Stomach smooth muscle (tissue), 2 donors: Measurements from ENCODE around the gene ALDOA.
"Not testable (repeated sequence)": the region's sequence is repeated elsewhere in the genome, so short reads cannot be mapped to it uniquely, and the experiment has no call there.

ENCODE experiments used
- H3K27ac ChIP-seq: one replicate; pipeline ENCODE4 v1.7.0; 2013; ENCODE audit warnings: mild to moderate bottlenecking, low read length, inconsistent platforms
- H3K27me3 ChIP-seq, 2 donors: one replicate each; pipeline ENCODE4 v1.7.0; 2013; ENCODE audit warnings: low read length in 2 of 2; ENCODE audit not compliant: insufficient read depth in 2 of 2, control insufficient read depth in 1 of 2
- H3K36me3 ChIP-seq, 2 donors: one replicate each; pipeline ENCODE4 v1.7.0; 2013; ENCODE audit warnings: low read length in 2 of 2; ENCODE audit not compliant: control insufficient read depth in 2 of 2, insufficient read depth in 2 of 2
- H3K4me1 ChIP-seq: one replicate; pipeline ENCODE4 v1.7.0; 2013; ENCODE audit warnings: low read length; ENCODE audit not compliant: control insufficient read depth, insufficient read depth
- H3K4me3 ChIP-seq, 2 donors: one replicate each; pipeline ENCODE4 v1.7.0; 2013; ENCODE audit warnings: low read length in 2 of 2
- H3K9ac ChIP-seq, 2 donors: one replicate each; pipeline ENCODE4 v1.7.0; 2013; ENCODE audit warnings: low read length in 2 of 2, mild to moderate bottlenecking in 1 of 2
- H3K9me3 ChIP-seq, 2 donors: one replicate each; pipeline ENCODE4 v1.7.0; 2013; ENCODE audit warnings: low read length in 2 of 2; ENCODE audit not compliant: control insufficient read depth in 2 of 2
- donor health status: healthy.
- donor health status: Pancreatic carcinoma.

ALDOA gene

DNA sequence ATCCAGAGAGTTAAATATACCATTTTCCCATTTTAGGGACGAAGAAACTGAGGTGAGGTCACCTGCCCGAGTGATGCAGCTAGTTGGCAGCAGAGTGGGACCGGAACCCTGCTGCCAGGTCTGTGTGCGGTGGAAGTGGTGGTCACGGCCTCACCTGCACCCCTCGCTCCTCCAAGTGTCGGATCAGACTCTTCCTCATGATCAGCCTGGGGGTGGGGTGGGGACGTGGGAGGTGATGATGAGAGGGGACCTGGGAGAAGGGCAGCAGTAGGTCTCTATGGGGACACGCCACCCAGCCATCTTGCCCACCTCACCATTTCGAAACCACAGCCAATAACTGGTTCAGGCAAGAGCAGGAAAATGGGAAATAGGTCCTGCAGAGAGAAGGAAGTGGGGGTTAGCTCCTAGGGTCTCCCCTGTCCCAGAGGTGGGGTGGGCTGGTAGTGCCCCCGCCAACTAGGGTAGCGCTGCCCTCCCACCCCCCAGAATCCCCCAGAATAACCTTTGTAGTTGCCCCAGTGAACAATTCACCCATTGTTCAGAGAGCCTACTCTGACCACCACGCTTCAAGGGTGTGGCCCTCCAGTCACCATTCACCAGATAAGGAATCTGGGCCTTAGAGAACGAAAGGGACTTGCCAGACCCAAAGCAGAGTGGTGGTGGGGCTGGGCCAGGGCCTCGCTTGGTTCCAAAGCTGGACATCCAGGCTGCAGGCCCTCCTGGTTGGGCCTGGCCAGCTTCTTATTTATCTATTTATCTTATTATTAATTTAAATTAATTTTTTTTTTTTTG is 42.7 kb downstream of the ALDOA start:
- H3K4me1 ChIP-seq, result peaks cover 1% of the 10 kb centered on the region
- no peak overlapping the region for H3K9ac ChIP-seq
- no peaks in the 10 kb centered on the region for H3K27me3 ChIP-seq
- H3K4me3 ChIP-seq, result no peak overlapping the region
- no peaks in the 10 kb centered on the region for H3K9me3 ChIP-seq
- no peak overlapping the region for H3K27ac ChIP-seq
- H3K36me3 ChIP-seq, result peaks cover 9 to 18% of the 10 kb centered on the region in 2 donors

DNA sequence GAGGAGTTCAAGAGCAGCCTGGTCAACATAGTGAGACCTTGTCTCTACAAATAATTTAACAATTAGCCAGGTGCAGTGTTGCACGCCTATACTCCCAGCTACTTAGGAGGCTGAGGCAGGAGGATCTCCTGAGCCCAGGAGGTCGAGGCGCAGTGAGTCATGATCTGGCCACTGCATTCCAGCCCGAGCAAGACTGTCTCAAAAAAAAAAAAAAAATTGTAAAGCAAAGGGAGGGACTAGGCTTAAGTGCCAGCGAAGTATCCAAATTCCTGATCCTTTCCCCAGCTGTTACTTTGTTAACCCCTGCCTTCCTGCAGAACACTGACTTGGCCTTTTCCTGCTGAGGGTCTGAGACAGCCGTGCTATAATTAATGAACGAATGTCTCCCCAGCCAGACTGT is 45.1 kb downstream of the ALDOA start:
- Histone ChIP-seq H3K36me3 (peaks cover 6 to 15% of the 10 kb centered on the region in 2 donors), H3K27ac (no peak overlapping the region), H3K27me3 (no peaks in the 10 kb centered on the region), H3K4me3 (no peak overlapping the region), H3K9me3 (no peaks in the 10 kb centered on the region), H3K4me1 (peaks cover 5% of the 10 kb centered on the region), H3K9ac (no peak overlapping the region)

DNA sequence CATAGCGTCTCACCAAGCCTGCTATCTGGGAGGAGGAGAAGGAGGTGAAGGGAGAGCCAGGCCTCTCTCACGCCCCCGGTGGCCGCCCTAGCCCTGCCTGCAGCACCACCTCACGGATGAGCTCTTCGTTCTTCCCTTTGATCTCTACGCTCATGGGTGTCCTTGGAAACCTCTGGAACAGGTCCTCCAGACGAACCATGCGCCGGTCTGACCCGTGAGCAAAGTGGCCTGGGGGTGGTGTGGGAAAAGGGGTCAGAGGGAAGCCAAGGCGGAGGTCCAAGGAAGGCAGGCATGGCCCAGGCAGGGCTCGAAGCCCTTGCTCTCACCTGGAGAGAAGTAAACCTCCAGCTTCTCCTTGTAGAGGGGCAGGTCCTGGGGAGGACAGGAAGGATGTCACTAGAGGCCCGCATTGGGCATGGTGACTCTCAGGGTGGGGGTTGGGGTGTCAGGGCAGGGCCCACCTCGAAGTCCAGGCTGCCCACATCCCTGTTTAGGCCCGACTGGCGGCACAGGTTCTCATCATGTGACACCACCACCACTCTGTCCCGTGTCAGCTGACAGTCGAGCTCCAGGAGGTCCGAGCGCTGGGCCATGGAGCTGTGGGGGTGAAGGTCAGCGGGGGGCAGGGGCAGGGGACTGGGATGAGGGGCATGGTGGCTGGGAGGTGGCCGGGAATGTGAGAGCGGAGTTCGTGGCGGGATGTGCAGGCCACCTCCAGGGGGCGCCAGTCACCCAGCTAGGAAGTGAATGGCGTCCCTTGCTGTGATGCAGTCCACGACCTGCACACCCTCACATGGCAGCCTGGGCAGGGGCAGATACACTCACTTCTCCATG is 46.9 kb downstream of the ALDOA start:
- Histone ChIP-seq H3K9ac (no peak overlapping the region), H3K4me1 (peaks cover 5% of the 10 kb centered on the region), H3K36me3 (peaks cover 14 to 23% of the 10 kb centered on the region in 2 donors)

DNA sequence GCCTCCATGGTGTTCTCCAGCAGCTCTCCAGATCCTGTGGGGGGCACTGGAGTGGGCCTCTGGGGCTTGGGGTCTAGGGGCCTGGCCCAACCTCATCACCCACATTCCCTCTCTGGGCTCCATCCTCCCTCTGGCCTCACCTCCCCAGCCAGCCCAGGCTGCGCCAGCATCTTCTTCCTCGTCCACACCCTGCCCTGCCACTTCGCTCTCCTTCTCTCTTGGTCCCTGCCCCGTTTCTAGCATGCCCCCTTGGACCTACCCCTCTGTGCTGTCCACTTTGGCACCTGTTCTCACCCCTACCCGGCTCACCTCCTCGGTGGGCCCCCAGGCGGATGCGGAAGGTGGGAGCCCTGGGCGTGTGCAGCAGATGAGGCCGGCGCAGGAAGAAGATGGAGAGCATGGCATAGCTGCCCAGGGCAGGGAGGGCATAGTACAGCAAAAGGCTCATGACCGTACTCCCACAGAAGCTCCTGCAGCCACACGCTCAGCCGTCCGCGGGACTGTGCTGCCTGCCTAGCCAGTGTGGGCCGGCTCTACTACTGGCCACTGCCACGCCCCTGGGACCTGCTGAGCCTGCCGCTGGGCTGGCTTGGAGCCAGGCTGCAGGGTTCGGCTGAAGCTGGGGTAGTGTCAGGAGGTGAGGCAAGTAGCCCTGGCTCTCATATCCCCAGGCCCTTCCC is 47.6 kb downstream of the ALDOA start, which contains the start of gene GDPD3:
TSS of gene GDPD3 (minus strand) at position 507 of the 680 bp plus-strand sequence. CDS start at position 448, 59 bp downstream.
- Histone ChIP-seq H3K36me3 (peaks cover 18 to 29% of the 10 kb centered on the region in 2 donors), H3K9ac (no peak within 1 kb of the TSS), H3K27ac (no peak within 1 kb of the TSS), H3K27me3 (no peaks in the 10 kb centered on the region), H3K4me3 (no peak within 1 kb of the TSS), H3K4me1 (peaks cover 5% of the 10 kb centered on the region), H3K9me3 (no peaks in the 10 kb centered on the region)

More for the DNA sequence above, 46.9 kb downstream of the ALDOA start:
- Histone ChIP-seq H3K9me3 (no peaks in the 10 kb centered on the region), H3K27me3 (no peaks in the 10 kb centered on the region), H3K27ac (no peak overlapping the region), H3K4me3 (no peak overlapping the region)

DNA sequence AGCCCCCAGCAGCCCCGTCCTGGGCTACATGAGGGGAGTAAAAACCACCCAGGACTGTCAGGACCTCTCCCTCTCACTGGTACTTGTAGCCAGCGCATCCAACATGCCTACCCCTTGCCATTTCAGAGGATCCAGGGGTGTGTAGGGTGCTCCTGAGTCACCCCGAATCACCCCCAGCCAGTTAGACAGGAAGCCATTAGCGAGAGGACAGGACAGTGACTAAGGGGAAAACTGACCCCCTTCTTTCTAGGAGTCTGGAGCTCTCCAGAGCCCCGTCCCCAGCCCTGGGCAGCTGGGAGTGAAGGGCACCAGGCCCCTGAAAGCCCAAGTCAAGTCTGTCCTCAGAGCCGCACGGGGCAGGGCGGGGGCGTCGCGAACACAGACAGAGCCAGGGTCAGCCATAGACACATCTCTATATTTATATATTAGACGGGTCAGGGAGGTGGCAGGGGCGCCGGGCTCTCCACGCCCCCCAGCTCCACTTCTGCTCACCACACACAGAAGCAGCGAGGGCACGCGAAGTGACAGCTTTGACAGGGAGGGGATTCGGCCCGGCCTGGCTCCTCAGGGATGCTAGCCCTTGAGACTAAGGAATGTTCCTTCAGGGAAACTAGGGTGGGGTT is 48.3 kb downstream of the ALDOA start:
- peaks cover 18 to 35% of the 10 kb centered on the region in 2 donors for H3K36me3 ChIP-seq
- H3K4me1 ChIP-seq, result peaks cover 5% of the 10 kb centered on the region
- H3K27ac ChIP-seq, result no peak overlapping the region
- no peaks in the 10 kb centered on the region for H3K27me3 ChIP-seq
- no peaks in the 10 kb centered on the region for H3K9me3 ChIP-seq
- no peak overlapping the region for H3K9ac ChIP-seq
- no peak overlapping the region for H3K4me3 ChIP-seq

GRCh38 chr16:30114411-30114810 is 48.9 kb downstream of the ALDOA start:
- Histone ChIP-seq H3K9ac (no peak overlapping the region), H3K36me3 (peaks cover 20 to 39% of the 10 kb centered on the region in 2 donors), H3K27me3 (no peaks in the 10 kb centered on the region), H3K9me3 (no peaks in the 10 kb centered on the region), H3K4me1 (peaks cover 5% of the 10 kb centered on the region), H3K4me3 (no peak overlapping the region), H3K27ac (no peak overlapping the region)

DNA sequence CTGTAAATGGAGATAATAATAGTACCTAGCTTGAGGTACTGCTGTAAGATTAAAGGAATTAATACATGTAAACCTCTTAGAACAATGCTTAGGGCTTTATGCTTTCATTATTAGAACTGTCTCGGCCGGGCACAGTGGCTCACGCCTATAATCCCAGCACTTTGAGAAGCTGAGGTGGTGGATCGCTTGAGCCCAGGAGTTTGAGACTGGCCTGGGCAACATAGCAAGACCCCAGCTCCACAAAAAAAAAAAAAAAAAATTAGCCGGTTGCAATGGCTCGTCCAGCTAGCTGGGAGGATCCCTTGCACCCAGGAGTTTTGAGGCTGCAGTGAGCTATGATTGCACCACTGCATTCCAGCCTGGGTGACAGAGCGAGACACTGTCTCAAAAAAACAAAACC is 49.3 kb downstream of the ALDOA start:
- not testable (repeated sequence) for H3K27me3 ChIP-seq, H3K9ac ChIP-seq, H3K9me3 ChIP-seq, H3K4me3 ChIP-seq, H3K27ac ChIP-seq, H3K4me1 ChIP-seq
- peaks cover 23 to 40% of the 10 kb centered on the region in 2 donors for H3K36me3 ChIP-seq

GRCh38 chr16:30115238-30115637 is 49.7 kb downstream of the ALDOA start:
- H3K4me1 ChIP-seq, result peaks cover 5% of the 10 kb centered on the region
- peaks cover 23 to 40% of the 10 kb centered on the region in 2 donors for H3K36me3 ChIP-seq
- no peaks in the 10 kb centered on the region for H3K9me3 ChIP-seq
- no peak overlapping the region for H3K4me3 ChIP-seq
- no peak overlapping the region for H3K27ac ChIP-seq
- no peak overlapping the region for H3K9ac ChIP-seq
- no peaks in the 10 kb centered on the region for H3K27me3 ChIP-seq

DNA sequence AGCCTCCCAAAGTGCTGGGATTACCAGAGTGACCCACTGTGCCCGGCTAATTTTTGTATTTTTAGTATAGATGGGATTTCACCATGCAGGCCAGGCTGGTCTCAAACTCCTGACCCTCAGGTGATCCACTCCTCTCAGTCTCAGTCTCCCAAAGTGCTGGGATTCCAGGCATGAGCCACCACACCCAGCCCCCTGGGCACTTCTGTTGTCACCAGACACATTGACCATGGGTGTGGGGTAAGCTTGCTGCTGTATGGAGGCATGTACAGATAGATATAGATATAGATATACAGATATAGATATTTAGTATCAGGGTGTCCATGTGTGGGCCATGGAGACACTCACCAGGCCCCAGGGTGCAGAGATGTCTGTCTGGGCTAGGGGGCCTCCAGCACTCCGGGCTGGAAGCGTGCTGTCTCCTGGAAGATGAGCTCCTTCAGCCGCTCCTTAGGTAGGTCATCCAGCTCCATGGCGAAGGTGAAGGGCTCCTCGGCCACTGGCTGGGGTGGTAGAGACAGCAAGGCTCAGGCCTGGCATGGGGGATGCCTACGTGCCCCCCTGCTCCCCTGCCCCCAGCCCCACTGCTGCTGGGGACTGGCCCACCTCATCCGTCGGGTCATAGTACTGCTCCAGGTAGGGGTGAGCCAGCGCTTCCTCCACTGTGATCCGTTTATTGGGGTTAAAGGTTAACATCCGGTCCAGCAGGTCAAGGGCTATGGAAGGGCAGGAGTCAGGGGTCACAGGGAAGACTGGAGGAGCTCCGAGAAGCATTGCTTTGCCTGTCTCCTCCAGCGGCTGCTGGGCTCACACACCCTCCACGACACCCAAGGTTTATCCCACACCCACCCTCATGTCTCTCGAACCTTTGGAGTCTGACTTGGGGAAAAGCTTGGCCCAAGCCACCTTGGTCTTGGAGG is 51.0 kb downstream of the ALDOA start:
- H3K27me3 ChIP-seq, result no peaks in the 10 kb centered on the region
- H3K27ac ChIP-seq, result no peak overlapping the region
- no peak overlapping the region for H3K9ac ChIP-seq
- H3K4me3 ChIP-seq, result no peak overlapping the region
- H3K4me1 ChIP-seq, result peaks cover 9% of the 10 kb centered on the region
- H3K36me3 ChIP-seq, result peaks cover 23 to 37% of the 10 kb centered on the region in 2 donors
- no peaks in the 10 kb centered on the region for H3K9me3 ChIP-seq
